NCI-H82 treated with DMSO at 0.1 percent for 48 hours (cell line): Measurements from ENCODE around the gene DPPA5.
"Not testable (repeated sequence)": the region's sequence is repeated elsewhere in the genome, so short reads cannot be mapped to it uniquely, and the experiment has no call there.

Source experiments
- DNase-seq: peaks from one replicate; lab custom pipeline; 2025; ENCODE audit not compliant: unreplicated experiment; lab: John Stamatoyannopoulos, UW

DPPA5 gene

GRCh38 chr6:73303773-73304172, 50.3 kb downstream of the DPPA5 start:
- DNase-seq, result not testable (repeated sequence)
